Nephron (organoid): Measurements from ENCODE around the gene BCAR3.
"Not testable (repeated sequence)": the region's sequence is repeated elsewhere in the genome, so short reads cannot be mapped to it uniquely, and the experiment has no call there.

Source experiments
- H3K27ac Mint-ChIP-seq, 3 experiments: 2 replicates each; pipeline ENCODE4 v1.8.0; 2020; ENCODE audit warnings: mixed read lengths in 3 of 3, mild to moderate bottlenecking in 2 of 3, moderate library complexity in 1 of 3
- H3K27me3 Mint-ChIP-seq: 2 replicates; pipeline ENCODE4 v1.8.0; 2021; ENCODE audit warnings: low read depth, mild to moderate bottlenecking, moderate library complexity, mixed read lengths
- H3K36me3 Mint-ChIP-seq: 2 replicates; pipeline ENCODE4 v1.8.0; 2020; ENCODE audit warnings: low read depth, mixed read lengths
- H3K4me1 Mint-ChIP-seq: 2 replicates; pipeline ENCODE4 v1.8.0; 2020; ENCODE audit warnings: mixed read lengths
- H3K4me3 Mint-ChIP-seq, 3 experiments: 2 replicates each; pipeline ENCODE4 v1.8.0; 2020; ENCODE audit warnings: mild to moderate bottlenecking in 3 of 3, mixed read lengths in 3 of 3, moderate library complexity in 2 of 3
- H3K9me3 Mint-ChIP-seq: 2 replicates; pipeline ENCODE4 v1.8.0; 2020; ENCODE audit warnings: mixed read lengths
- TF ChIP-seq, protein P1 (sequence below), 3 experiments: fragments of 200-600 bp; sonication (generic); IDR thresholded peaks; one replicate each; pipeline ENCODE4 v1.5.0; 2021; ENCODE audit warnings: antibody characterized with exemption in 3 of 3; ENCODE audit not compliant: unreplicated experiment in 3 of 3

BCAR3 gene

DNA sequence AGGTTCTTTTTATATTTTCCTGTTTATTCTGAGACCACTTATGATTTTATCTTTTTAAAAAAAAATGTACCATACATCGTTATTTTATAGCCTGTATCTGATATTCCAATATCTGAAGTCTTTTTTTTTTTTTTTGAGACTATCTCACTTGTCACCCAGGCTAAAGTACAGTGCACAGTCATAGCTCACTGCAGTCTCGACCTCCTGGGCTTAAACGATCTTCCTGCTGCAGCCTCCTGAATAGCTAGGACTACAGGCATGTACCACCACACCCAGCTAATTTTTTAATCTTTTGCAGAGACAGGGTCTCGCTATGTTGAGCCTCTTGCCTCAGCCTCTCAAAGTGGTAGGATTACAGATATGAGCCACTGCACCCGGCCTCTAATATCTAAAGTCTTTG lies 25.1 kb downstream of the BCAR3 start:
- no peaks in the 10 kb centered on the region for H3K9me3 Mint-ChIP-seq
- peaks cover 3% of the 10 kb centered on the region for H3K27me3 Mint-ChIP-seq
- TF ChIP-seq, protein P1, sequence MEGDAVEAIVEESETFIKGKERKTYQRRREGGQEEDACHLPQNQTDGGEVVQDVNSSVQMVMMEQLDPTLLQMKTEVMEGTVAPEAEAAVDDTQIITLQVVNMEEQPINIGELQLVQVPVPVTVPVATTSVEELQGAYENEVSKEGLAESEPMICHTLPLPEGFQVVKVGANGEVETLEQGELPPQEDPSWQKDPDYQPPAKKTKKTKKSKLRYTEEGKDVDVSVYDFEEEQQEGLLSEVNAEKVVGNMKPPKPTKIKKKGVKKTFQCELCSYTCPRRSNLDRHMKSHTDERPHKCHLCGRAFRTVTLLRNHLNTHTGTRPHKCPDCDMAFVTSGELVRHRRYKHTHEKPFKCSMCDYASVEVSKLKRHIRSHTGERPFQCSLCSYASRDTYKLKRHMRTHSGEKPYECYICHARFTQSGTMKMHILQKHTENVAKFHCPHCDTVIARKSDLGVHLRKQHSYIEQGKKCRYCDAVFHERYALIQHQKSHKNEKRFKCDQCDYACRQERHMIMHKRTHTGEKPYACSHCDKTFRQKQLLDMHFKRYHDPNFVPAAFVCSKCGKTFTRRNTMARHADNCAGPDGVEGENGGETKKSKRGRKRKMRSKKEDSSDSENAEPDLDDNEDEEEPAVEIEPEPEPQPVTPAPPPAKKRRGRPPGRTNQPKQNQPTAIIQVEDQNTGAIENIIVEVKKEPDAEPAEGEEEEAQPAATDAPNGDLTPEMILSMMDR (IDR thresholded peaks at IDR 0.05; ENCODE audit: unreplicated experiment in 3 of 3), result no peak

GRCh38 chr1:93653656-93654055 lies 28.0 kb downstream of the BCAR3 start:
- H3K4me1 Mint-ChIP-seq, result no peaks in the 10 kb centered on the region
- TF ChIP-seq, protein P1 (IDR thresholded peaks at IDR 0.05; ENCODE audit: unreplicated experiment in 3 of 3), result no peak
- H3K9me3 Mint-ChIP-seq, result no peaks in the 10 kb centered on the region
- H3K4me3 Mint-ChIP-seq, result no peak overlapping the region
- peaks cover 22% of the 10 kb centered on the region for H3K36me3 Mint-ChIP-seq
- H3K27me3 Mint-ChIP-seq, result peaks cover 3% of the 10 kb centered on the region
- no peak overlapping the region for H3K27ac Mint-ChIP-seq

More for the DNA sequence above, 25.1 kb downstream of the BCAR3 start:
- H3K4me3 Mint-ChIP-seq, result no peak overlapping the region
- no peak overlapping the region for H3K27ac Mint-ChIP-seq
- H3K36me3 Mint-ChIP-seq, result peaks cover 26% of the 10 kb centered on the region
- peaks cover 11% of the 10 kb centered on the region for H3K4me1 Mint-ChIP-seq

- no peak overlapping the region for H3K4me3 Mint-ChIP-seq
- no peaks in the 10 kb centered on the region for H3K4me1 Mint-ChIP-seq
- H3K27ac Mint-ChIP-seq, result no peak overlapping the region
- TF ChIP-seq, protein P1 (IDR thresholded peaks at IDR 0.05; ENCODE audit: unreplicated experiment in 3 of 3), result no peak
- H3K9me3 Mint-ChIP-seq, result no peaks in the 10 kb centered on the region
- H3K27me3 Mint-ChIP-seq, result peaks cover 3% of the 10 kb centered on the region
- H3K36me3 Mint-ChIP-seq, result peaks cover 22% of the 10 kb centered on the region
Measured at GRCh38 chr1:93652323-93652949, 29.2 kb downstream of the BCAR3 start.

GRCh38 chr1:93651695-93652094 lies 29.9 kb downstream of the BCAR3 start:
- H3K4me1 Mint-ChIP-seq, result no peaks in the 10 kb centered on the region
- H3K27ac Mint-ChIP-seq, result no peak overlapping the region
- peaks cover 3% of the 10 kb centered on the region for H3K27me3 Mint-ChIP-seq
- TF ChIP-seq, protein P1 (IDR thresholded peaks at IDR 0.05; ENCODE audit: unreplicated experiment in 3 of 3), result no peak
- H3K9me3 Mint-ChIP-seq, result no peaks in the 10 kb centered on the region
- H3K4me3 Mint-ChIP-seq, result no peak overlapping the region
- peaks cover 22% of the 10 kb centered on the region for H3K36me3 Mint-ChIP-seq

DNA sequence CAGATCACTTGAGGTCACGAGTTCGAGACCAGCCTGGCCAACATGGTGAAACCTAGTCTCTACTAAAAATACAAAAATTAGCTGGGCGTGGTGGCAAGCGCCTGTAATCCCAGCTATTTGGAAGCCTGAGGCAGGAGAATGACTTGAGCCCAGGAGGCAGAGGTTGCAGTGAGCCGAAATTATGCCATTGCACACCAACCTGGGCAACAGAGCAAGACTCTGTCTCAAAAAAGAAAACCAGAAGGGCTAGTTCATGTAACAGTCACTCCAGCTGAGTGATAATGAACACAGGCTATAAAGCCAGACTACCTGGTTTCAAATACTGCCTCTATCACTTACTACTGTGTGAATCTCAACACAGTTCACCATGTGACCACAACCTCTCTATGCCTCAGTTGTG lies 31.5 kb downstream of the BCAR3 start:
- not testable (repeated sequence) for H3K4me1 Mint-ChIP-seq, H3K4me3 Mint-ChIP-seq, H3K27me3 Mint-ChIP-seq, H3K27ac Mint-ChIP-seq, H3K9me3 Mint-ChIP-seq
- peaks cover 17% of the 10 kb centered on the region for H3K36me3 Mint-ChIP-seq

DNA sequence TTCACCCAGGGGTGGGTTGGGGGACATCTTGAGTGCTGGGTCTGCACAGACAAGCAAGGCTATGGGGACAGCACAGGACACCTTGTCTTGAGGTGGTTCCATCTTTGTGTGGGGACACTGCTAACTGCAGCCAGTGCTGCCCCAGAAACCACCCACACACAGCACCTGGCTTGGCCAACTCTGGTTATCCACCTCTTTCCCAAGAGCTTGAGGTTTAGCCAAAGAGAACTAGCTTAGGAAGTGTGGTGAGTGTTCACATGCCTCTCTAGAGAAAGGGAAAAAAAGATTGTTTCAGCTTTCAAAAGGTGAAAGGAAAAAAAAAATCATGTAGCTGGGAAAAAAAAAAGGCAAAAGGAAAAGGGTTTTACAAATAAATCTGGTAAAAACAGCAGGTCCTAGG lies 32.4 kb downstream of the BCAR3 start:
- Mint-ChIP-seq H3K4me3 (no peak overlapping the region), H3K27me3 (no peaks in the 10 kb centered on the region), H3K27ac (no peak overlapping the region), H3K36me3 (peaks cover 10% of the 10 kb centered on the region), H3K4me1 (no peaks in the 10 kb centered on the region), H3K9me3 (no peaks in the 10 kb centered on the region)
- TF ChIP-seq, protein P1 (IDR thresholded peaks at IDR 0.05; ENCODE audit: unreplicated experiment in 3 of 3), result no peak
